Thoracic aorta (tissue), 2 donors: Measurements from ENCODE around the gene KRT8. TPM values are rescaled to one million over a fixed set of nuclear protein-coding genes. Genes with fewer than 3 reads are reported as not detected.

Source experiments
- ATAC-seq: fragments of 150-250 bp; one replicate; pipeline ENCODE4 v1.8.0; 2017; ENCODE audit warnings: low read depth; ENCODE audit not compliant: insufficient number of reproducible peaks, low FRiP score
- DNase-seq: peaks from one replicate; pipeline ENCODE4 v3.0.0-alpha.2; 2020; ENCODE audit warnings: low spot score
- H3K27ac ChIP-seq, 2 donors: fragments of 200-600 bp; sonication (generic); 1 replicate in 1 of 2; 2 replicates in 1 of 2; pipeline ENCODE4 v1.5.1; 2016; ENCODE audit warnings: mild to moderate bottlenecking in 2 of 2, moderate library complexity in 2 of 2
- H3K27me3 ChIP-seq: fragments of 200-600 bp; sonication (generic); replicated peaks from 2 replicates; pipeline ENCODE4 v1.6.0; 2016; ENCODE audit warnings: mild to moderate bottlenecking; ENCODE audit not compliant: insufficient read depth
- H3K36me3 ChIP-seq: fragments of 200-600 bp; sonication (generic); one replicate; pipeline ENCODE4 v1.5.1; 2016
- H3K4me1 ChIP-seq, 2 donors: fragments of 200-600 bp; sonication (generic); 1 replicate in 1 of 2; 2 replicates in 1 of 2; pipeline versions ENCODE4 v1.5.1 to v1.6.0; 2016; ENCODE audit warnings: low read depth in 2 of 2, mild to moderate bottlenecking in 1 of 2; ENCODE audit not compliant: control insufficient read depth in 1 of 2
- H3K4me3 ChIP-seq: fragments of 200-600 bp; sonication (generic); 2 replicates; pipeline ENCODE4 v1.5.1; 2016; ENCODE audit warnings: mild to moderate bottlenecking
- H3K9me3 ChIP-seq: fragments of 200-600 bp; sonication (generic); 2 replicates; pipeline ENCODE4 v1.5.1; 2016
- CTCF ChIP-seq: fragments of 200-600 bp; sonication (generic); IDR thresholded peaks from one replicate; pipeline ENCODE4 v1.5.1; 2019; ENCODE audit warnings: antibody characterized with exemption
- total RNA-seq, 2 donors: library from RNA; depleted of rRNA; stranded (reverse); fragments of >200 nt; gene quantifications; one replicate each; pipeline versions ENCODE4 v1.1.0 to v1.2.3, GENCODE V29; 2016

Gene KRT8
- total RNA-seq, 2 donors from 2014 or later, result 130 to 175 TPM

GRCh38 chr12:52916216-52916615, 11.3 kb upstream of the KRT8 start:
- TF ChIP-seq CTCF, result no peak
- no peaks in the 10 kb centered on the region for H3K27me3 ChIP-seq
- no peak for DNase-seq
- H3K4me3 ChIP-seq, result no peak overlapping the region
- H3K27ac ChIP-seq, result no peak overlapping the region
- H3K4me1 ChIP-seq, result no peaks in the 10 kb centered on the region
- no peaks in the 10 kb centered on the region for H3K36me3 ChIP-seq
- ATAC-seq, result no peak
- H3K9me3 ChIP-seq, result no peaks in the 10 kb centered on the region

- H3K27ac ChIP-seq, result no peak overlapping the region
- H3K36me3 ChIP-seq, result no peaks in the 10 kb centered on the region
- no peak for DNase-seq
- no peak for TF ChIP-seq CTCF
- no peaks in the 10 kb centered on the region for H3K27me3 ChIP-seq
- no peak overlapping the region for H3K4me3 ChIP-seq
- H3K4me1 ChIP-seq, result no peaks in the 10 kb centered on the region
- no peak for ATAC-seq
- no peaks in the 10 kb centered on the region for H3K9me3 ChIP-seq
These were observed 10.8 kb upstream of the KRT8 start for GRCh38 chr12:52915637-52916036.

GRCh38 chr12:52914576-52915121, 9.8 kb upstream of the KRT8 start:
- H3K36me3 ChIP-seq, result no peaks in the 10 kb centered on the region
- H3K4me3 ChIP-seq, result no peak overlapping the region
- DNase-seq (no peak), ATAC-seq (no peak)
- H3K27me3 ChIP-seq, result no peaks in the 10 kb centered on the region
- TF ChIP-seq CTCF, result no peak
- no peak overlapping the region for H3K27ac ChIP-seq
- no peaks in the 10 kb centered on the region for H3K4me1 ChIP-seq
- H3K9me3 ChIP-seq, result no peaks in the 10 kb centered on the region

GRCh38 chr12:52913431-52913821, 8.6 kb upstream of the KRT8 start:
- Histone ChIP-seq H3K4me1 (no peaks in the 10 kb centered on the region), H3K4me3 (no peak overlapping the region), H3K36me3 (no peaks in the 10 kb centered on the region), H3K27me3 (no peaks in the 10 kb centered on the region), H3K27ac (no peak overlapping the region), H3K9me3 (no peaks in the 10 kb centered on the region)
- no peak for TF ChIP-seq CTCF
- ATAC-seq (no peak), DNase-seq (no peak)

- Histone ChIP-seq H3K4me3 (no peak overlapping the region), H3K36me3 (no peaks in the 10 kb centered on the region), H3K27ac (no peak overlapping the region), H3K9me3 (no peaks in the 10 kb centered on the region), H3K4me1 (no peaks in the 10 kb centered on the region), H3K27me3 (no peaks in the 10 kb centered on the region)
- TF ChIP-seq CTCF, result no peak
- ATAC-seq, result no peak
- no peak for DNase-seq
These were observed 8.0 kb upstream of the KRT8 start for GRCh38 chr12:52912711-52913430.
